ENCODE measurements around the gene KMT2C. TPM values are rescaled to one million over a fixed set of nuclear protein-coding genes. Genes with fewer than 3 reads are reported as not detected.
"Not testable (repeated sequence)": the region's sequence is repeated elsewhere in the genome, so short reads cannot be mapped to it uniquely, and the experiment has no call there.

The KMT2C gene
- total RNA-seq, 1 donor from 2014 or later: 54.7 TPM

- intact Hi-C loops (cut with DNase I); DNase-seq (ENCODE audit: low spot score): not testable (repeated sequence)
Observed at GRCh38 chr7:152445386-152446008, 9.7 kb upstream of the KMT2C start.

DNA sequence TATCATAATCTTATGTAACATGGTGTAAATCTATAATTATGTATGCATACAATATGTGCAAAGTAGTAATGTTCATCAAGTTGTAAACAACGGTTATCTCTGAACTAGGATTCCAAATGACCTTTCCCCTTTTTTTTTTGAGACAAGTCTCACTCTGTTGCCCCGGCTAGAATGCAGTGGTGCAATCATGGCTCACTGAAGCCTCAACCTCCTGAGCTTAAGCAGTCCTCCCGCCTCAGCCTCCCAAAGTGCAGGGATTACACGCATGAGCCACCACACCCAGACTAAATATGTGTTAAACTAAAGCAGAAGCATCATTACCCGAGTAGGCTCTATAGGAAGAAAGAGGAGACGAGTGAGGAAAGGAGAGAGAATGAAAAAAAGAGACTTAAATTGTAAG is 7.8 kb upstream of the KMT2C start:
- intact Hi-C loops (cut with DNase I): no loop called here
- DNase-seq (ENCODE audit: low spot score): no peak

DNA sequence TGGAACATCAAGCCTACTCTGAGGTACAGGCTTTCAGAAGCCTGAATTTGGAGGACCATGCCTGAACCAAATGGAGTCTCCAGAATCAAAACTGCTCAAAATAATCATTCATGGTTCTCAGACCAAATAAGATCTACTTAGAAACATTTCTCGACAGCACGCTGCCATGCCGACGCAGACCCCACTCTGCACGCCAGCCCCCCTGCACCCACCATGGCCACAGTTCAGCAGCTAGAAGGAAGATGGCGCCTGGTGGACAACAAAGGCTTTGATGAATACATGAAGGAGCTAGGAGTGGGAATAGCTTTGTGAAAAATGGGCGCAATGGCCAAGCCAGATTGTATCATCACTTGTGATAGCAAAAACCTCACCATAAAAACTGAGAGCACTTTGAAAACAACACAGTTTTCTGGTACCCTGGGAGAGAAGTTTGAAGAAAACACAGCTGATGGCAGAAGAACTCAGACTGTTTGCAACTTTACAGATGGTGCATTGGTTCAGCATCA is 6.6 kb upstream of the KMT2C start:
- intact Hi-C loops (cut with DNase I): no loop called here
- DNase-seq (ENCODE audit: low spot score): no peak

DNA sequence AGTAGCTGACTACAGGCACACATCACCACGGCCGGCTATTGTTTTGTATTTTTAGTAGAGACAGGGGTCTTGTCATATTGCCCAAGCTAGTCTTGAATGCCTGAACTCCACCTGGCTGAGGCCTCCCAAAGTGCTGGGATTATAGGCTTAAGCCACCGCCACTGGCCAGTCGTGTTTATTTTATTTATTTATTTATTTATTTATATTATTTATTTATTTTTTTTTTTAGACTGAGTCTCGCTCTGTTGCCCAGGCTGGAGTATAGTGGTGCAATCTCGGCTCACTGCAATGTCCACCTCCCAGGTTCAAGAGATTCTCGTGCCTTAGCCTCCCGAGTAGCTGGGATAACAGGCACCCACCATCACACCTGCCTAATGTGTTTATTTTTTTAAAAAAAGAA is 6.0 kb upstream of the KMT2C start:
- intact Hi-C loops (cut with DNase I); DNase-seq (ENCODE audit: low spot score): not testable (repeated sequence)

DNA sequence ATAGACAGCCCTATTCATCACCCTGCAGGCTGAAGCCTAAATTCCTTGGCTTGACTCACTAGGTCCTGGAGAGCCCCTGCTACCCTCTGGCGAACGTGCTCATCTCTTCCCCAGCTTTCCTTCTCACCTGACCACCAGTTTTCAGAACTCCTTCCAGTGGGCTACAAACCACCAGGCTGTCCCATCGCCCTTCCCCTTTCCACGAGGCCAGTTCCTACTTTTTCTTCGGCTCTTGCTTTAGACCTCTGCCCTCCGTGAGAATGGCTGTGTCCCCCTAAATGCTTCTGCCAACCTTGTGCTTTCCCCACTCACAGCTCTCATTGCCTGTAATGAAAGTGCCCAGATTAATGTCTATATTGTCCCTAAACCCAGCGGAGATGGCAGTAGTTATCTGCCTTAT is 5.4 kb upstream of the KMT2C start:
- intact Hi-C loops (cut with DNase I); DNase-seq (ENCODE audit: low spot score): not testable (repeated sequence)

GRCh38 chr7:152438017-152438416 is 2.2 kb upstream of the KMT2C start:
- intact Hi-C loops (cut with DNase I): loop anchor here (10.0 kb wide), 1 partner anchor 73 kb away; no protein-coding TSS in a partner anchor
- DNase-seq (ENCODE audit: low spot score): not testable (repeated sequence)

- DNase-seq (ENCODE audit: low spot score): not testable (repeated sequence)
- intact Hi-C loops (cut with DNase I): loop anchor here (1.0 to 10.0 kb wide), 2 partner anchors 27 to 72 kb away; no protein-coding TSS in a partner anchor
Observed at GRCh38 chr7:152436931-152437575, 1.2 kb upstream of the KMT2C start.

- intact Hi-C loops (cut with DNase I): loop anchor here (1.0 to 10.0 kb wide), 2 partner anchors 28 to 72 kb away; no protein-coding TSS in a partner anchor
- peak; percentile 96 for DNase-seq (ENCODE audit: low spot score)
Observed at GRCh38 chr7:152436111-152436930, 518 bp upstream of the KMT2C start.

DNA sequence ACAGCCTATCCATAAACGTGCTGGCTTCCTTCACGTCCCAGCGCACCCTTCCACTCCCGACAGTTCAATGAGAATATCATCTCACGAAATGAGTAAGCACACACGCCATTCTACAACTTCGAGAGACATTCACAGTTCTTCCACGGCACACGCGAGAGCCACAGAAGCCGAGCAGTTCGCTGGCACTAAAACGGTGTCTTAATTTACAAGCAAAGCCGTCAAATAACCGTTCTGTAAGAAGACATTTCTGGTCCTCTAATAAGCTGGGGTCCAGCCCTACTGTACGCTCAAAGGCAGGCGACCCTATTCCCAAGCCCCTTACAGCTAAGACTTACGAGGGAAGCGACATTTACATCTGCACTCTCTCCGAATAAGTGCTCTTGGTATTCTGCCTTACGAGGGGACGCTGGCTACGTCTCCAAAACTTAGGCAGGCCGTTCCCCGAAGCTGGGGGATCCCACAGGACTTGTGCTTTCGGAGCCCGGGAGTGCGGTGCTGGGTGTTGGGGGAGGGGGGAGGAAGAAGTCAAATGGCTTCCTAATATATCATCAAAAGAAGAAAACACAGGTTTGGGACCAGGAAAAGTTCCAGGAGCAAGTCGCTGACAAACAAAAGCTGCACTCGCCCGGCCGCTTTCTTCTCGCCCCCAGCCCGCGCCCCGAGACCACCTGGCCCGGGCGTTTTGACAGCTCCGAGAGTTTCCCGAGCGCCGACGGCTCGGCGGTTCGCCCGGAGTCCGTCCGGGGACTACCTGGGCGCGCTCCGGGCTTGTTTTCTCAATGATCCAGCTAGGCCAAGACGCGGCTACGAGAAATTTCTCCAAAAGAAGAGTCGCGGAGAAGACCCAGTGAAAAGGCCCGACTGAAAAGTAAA is 1.1 kb downstream of the KMT2C start:
- intact Hi-C loops (cut with DNase I): loop anchor here (10.0 kb wide), 1 partner anchor 70 kb away; no protein-coding TSS in a partner anchor
- not testable (repeated sequence) for DNase-seq (ENCODE audit: low spot score)

DNA sequence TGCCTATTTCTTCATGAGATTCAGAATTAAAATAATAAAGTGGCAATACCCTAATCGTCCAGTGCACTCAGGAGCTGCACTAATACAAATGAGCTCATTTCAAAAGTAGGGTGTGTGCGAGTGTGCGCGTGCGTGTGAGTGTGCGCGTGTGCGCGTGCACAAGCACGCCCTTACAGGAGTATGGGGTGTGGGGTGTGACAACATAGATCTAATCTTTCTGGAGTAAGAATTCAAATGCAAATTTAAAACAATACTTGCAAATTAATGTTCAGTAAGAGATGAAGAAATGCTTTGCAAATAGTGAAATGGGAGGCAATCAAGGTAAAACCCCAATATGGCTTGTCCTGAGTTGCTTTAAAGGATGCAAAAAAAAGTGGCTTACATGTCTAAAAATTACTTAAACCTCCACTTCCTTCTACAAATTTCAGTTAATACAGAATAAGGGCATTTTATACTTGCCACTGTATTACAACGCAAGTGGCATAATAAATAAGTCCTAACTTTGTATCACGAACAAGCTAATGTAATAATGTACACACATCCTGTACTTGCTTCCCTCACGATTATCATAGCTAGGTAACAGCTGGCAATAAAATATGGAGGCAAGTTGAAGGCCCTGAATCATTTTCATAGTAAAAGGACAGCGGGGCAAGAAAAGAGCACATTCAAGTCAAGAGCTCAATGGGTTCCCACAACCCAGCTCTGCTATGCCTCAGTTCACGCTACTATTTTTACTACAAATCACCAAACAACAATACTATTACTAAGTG is 1.9 kb downstream of the KMT2C start:
- intact Hi-C loops (cut with DNase I): loop anchor here (10.0 kb wide), 1 partner anchor 69 kb away; no protein-coding TSS in a partner anchor
- DNase-seq (ENCODE audit: low spot score): not testable (repeated sequence)

GRCh38 chr7:152432735-152433134 is 3.1 kb downstream of the KMT2C start:
- intact Hi-C loops (cut with DNase I): loop anchor here (10.0 kb wide), 1 partner anchor 68 kb away; no protein-coding TSS in a partner anchor
- DNase-seq (ENCODE audit: low spot score): not testable (repeated sequence)

GRCh38 chr7:152430854-152431253 is 4.9 kb downstream of the KMT2C start:
- no peak for DNase-seq (ENCODE audit: low spot score)
- intact Hi-C loops (cut with DNase I): loop anchor here (10.0 kb wide), 1 partner anchor 66 kb away; no protein-coding TSS in a partner anchor

- intact Hi-C loops (cut with DNase I): loop anchor here (10.0 kb wide), 1 partner anchor 65 kb away; no protein-coding TSS in a partner anchor
- not testable (repeated sequence) for DNase-seq (ENCODE audit: low spot score)
Observed at GRCh38 chr7:152430118-152430517, 5.7 kb downstream of the KMT2C start.

DNA sequence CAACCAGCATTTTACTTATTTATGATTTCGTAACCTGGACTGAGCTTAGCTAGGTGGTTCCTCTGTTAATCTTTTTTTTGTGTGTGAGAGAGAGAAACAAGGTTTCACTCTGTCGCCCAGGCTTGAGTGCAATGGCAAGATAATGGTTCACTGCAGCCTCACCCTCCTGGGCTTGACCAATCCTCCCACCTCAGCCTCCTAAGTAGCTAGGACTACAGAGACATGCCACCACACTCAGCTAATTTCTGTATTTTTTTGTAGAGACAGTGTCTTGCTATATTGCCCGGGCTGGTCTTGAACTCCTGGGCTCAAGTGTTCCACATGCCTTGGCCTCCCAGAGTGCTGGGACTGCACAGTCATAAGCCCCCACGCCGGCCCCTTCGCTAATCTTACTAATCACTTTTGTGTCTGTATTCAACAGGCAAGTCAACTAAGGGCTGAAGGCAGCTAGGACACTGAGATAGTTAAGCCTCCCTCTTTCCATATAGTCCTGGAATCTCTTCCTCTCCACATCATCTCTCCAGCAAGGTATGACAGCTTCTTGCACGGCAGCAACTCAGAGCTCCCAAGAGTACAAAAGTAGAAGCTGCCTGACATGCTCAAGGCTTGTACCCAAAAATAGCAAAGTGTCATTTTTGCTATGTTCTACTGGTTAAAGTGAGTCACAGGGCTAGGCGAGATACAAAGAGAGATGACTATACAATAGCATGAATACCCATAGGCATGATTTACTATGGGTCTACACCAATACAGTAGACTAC is 11.3 kb downstream of the KMT2C start:
- intact Hi-C loops (cut with DNase I): no loop called here
- no peak for DNase-seq (ENCODE audit: low spot score)

DNA sequence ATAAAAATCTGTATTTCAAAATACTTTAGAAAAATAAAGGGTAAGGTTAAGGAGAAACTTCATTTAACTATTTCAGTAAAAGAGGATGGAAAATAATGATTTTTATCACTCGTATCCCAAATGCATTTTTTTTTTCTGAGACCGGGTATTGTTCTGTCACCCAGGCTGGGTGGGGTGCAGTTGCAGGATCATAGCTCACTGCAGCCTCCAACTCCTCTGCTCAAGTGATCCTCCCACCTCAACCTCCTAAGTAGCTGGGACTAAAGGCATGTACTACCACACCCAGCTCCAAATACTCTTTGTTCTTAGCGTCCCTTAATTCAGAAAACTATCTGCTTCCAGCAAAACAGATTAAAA is 11.8 kb downstream of the KMT2C start:
- DNase-seq (ENCODE audit: low spot score): no peak
- intact Hi-C loops (cut with DNase I): no loop called here

GRCh38 chr7:152423171-152423570 is 12.6 kb downstream of the KMT2C start:
- intact Hi-C loops (cut with DNase I); DNase-seq (ENCODE audit: low spot score): not testable (repeated sequence)

DNA sequence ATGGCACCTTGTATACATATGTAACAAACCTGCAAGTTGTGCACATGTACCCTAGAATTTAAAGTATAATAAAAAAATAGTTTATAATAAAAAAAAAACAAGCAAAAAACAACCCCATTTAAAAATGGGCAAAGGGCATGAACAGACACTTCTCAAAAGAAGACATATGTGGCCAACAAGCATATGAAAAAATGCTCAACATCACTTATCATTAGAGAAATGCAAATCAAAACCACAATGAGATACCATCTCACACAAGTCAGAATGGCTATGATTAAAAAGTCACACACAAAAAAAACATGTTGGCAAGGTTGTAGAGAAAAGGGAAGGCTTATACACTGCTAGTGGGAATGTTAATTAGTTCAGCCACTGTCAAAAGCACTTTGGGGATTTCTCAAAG is 14.9 kb downstream of the KMT2C start:
- DNase-seq (ENCODE audit: low spot score); intact Hi-C loops (cut with DNase I): not testable (repeated sequence)
